Smooth muscle cell (in vitro differentiated cells): ENCODE measurements around the gene THOC5. TPM values are rescaled to one million over a fixed set of nuclear protein-coding genes. Genes with fewer than 3 reads are reported as not detected.
"Not testable (repeated sequence)": the region's sequence is repeated elsewhere in the genome, so short reads cannot be mapped to it uniquely, and the experiment has no call there.

Experiments used
- DNase-seq: peaks from one replicate; lab custom pipeline; 2025; ENCODE audit not compliant: unreplicated experiment; lab: John Stamatoyannopoulos, UW
- H2AFZ ChIP-seq: fragments of 200-600 bp; sonication (generic); 2 replicates; pipeline ENCODE4 v1.6.0; 2016; ENCODE audit warnings: antibody characterized with exemption, low read depth, mild to moderate bottlenecking
- H3F3A ChIP-seq: fragments of 200-600 bp; sonication (generic); 2 replicates; pipeline ENCODE4 v1.6.0; 2017; ENCODE audit warnings: antibody characterized with exemption, low read depth
- H3K27ac ChIP-seq: fragments of 200-600 bp; sonication (generic); 2 replicates; pipeline ENCODE4 v1.5.1; 2016; ENCODE audit warnings: low read depth, mild to moderate bottlenecking
- H3K27me3 ChIP-seq: fragments of 200-600 bp; sonication (generic); 2 replicates; pipeline ENCODE4 v1.6.1; 2016; ENCODE audit warnings: low read depth, mild to moderate bottlenecking
- H3K36me3 ChIP-seq: fragments of 200-600 bp; sonication (generic); 2 replicates; pipeline ENCODE4 v1.5.1; 2016; ENCODE audit warnings: low read depth
- H3K4me1 ChIP-seq: fragments of 200-600 bp; sonication (generic); 2 replicates; pipeline ENCODE4 v1.5.1; 2016; ENCODE audit warnings: low read depth
- H3K4me2 ChIP-seq: fragments of 200-600 bp; sonication (generic); 2 replicates; pipeline ENCODE4 v1.6.0; 2016; ENCODE audit warnings: mild to moderate bottlenecking
- H3K4me3 ChIP-seq: fragments of 200-600 bp; sonication (generic); 2 replicates; pipeline ENCODE4 v1.5.1; 2016; ENCODE audit warnings: mild to moderate bottlenecking
- H3K79me2 ChIP-seq: fragments of 200-600 bp; sonication (generic); 2 replicates; pipeline ENCODE4 v1.6.0; 2016; ENCODE audit warnings: low read depth, mild to moderate bottlenecking
- H3K9ac ChIP-seq: fragments of 200-600 bp; sonication (generic); 2 replicates; pipeline ENCODE4 v1.6.0; 2016; ENCODE audit warnings: low read depth
- H3K9me3 ChIP-seq: fragments of 200-600 bp; sonication (generic); replicated peaks from 2 replicates; pipeline ENCODE4 v1.5.1; 2016; ENCODE audit warnings: low read depth
- H4K20me1 ChIP-seq: fragments of 200-600 bp; sonication (generic); 2 replicates; pipeline ENCODE4 v1.6.0; 2016; ENCODE audit warnings: low read depth
- WGBS: methylation state at CpG from one replicate; pipeline ENCODE4 v1.1.7; 2016; ENCODE audit warnings: low lambda C conversion rate; 5-methylcytosine and 5-hydroxymethylcytosine counted together
- polyA plus RNA-seq: library from polyadenylated mRNA; unstranded; fragments of >200 nt; fragmentation: Nextera tagmentation; extraction: Ambion mirVana; gene quantifications from 2 replicates; pipeline ENCODE4 v1.2.1, GENCODE V29; 2016
- total RNA-seq: library from RNA; depleted of rRNA; stranded (reverse); fragments of >200 nt; gene quantifications from 2 replicates; pipeline ENCODE4 v1.2.3, GENCODE V29; 2014
- TF ChIP-seq, protein P1 (sequence below): fragments of 200-600 bp; sonication (generic); IDR thresholded peaks from 2 replicates; pipeline ENCODE4 v1.5.1; 2017; ENCODE audit warnings: borderline replicate concordance, mild to moderate bottlenecking, antibody characterized with exemption; ENCODE audit not compliant: insufficient read depth, poor library complexity, severe bottlenecking

The THOC5 gene
- total and polyA plus RNA-seq, 2 experiments from 2014 or later, result 13.7 to 21.7 TPM

DNA sequence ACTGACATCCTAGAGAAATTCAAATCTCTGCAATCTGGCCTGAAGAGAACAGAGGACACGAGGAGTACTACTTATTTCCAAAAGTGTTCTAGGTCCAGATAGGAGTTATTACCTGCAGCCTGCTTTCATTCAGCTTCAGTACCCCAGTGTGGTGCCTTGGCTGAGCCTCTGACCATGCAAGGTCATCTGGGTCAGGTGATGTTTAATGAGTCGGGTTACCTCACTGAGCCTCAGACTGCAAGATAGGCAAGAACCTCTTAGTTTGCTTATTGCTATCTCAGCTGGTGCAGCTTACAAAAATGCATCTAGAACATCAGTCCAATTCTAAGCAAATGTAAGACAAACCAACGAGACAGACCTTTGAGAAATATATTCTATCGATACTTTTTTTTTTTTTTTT, 40.4 kb upstream of the THOC5 start:
- no peak overlapping the region for H3K4me2 ChIP-seq
- TF ChIP-seq, protein P1, sequence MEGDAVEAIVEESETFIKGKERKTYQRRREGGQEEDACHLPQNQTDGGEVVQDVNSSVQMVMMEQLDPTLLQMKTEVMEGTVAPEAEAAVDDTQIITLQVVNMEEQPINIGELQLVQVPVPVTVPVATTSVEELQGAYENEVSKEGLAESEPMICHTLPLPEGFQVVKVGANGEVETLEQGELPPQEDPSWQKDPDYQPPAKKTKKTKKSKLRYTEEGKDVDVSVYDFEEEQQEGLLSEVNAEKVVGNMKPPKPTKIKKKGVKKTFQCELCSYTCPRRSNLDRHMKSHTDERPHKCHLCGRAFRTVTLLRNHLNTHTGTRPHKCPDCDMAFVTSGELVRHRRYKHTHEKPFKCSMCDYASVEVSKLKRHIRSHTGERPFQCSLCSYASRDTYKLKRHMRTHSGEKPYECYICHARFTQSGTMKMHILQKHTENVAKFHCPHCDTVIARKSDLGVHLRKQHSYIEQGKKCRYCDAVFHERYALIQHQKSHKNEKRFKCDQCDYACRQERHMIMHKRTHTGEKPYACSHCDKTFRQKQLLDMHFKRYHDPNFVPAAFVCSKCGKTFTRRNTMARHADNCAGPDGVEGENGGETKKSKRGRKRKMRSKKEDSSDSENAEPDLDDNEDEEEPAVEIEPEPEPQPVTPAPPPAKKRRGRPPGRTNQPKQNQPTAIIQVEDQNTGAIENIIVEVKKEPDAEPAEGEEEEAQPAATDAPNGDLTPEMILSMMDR, result no peak
- no peaks in the 10 kb centered on the region for H3K36me3 ChIP-seq
- no peak for DNase-seq
- no peak overlapping the region for H3K9ac ChIP-seq
- no peaks in the 10 kb centered on the region for H3K9me3 ChIP-seq
- no peaks in the 10 kb centered on the region for H3K79me2 ChIP-seq
- H4K20me1 ChIP-seq, result no peaks in the 10 kb centered on the region
- H3K27ac ChIP-seq, result no peak overlapping the region
- no peaks in the 10 kb centered on the region for H3K4me1 ChIP-seq
- 86% methylated on average over 4 of the region's 4 CpGs for WGBS
- no peak overlapping the region for H2AFZ ChIP-seq
- no peak overlapping the region for H3K4me3 ChIP-seq
- no peaks in the 10 kb centered on the region for H3F3A ChIP-seq
- H3K27me3 ChIP-seq, result no peaks in the 10 kb centered on the region

DNA sequence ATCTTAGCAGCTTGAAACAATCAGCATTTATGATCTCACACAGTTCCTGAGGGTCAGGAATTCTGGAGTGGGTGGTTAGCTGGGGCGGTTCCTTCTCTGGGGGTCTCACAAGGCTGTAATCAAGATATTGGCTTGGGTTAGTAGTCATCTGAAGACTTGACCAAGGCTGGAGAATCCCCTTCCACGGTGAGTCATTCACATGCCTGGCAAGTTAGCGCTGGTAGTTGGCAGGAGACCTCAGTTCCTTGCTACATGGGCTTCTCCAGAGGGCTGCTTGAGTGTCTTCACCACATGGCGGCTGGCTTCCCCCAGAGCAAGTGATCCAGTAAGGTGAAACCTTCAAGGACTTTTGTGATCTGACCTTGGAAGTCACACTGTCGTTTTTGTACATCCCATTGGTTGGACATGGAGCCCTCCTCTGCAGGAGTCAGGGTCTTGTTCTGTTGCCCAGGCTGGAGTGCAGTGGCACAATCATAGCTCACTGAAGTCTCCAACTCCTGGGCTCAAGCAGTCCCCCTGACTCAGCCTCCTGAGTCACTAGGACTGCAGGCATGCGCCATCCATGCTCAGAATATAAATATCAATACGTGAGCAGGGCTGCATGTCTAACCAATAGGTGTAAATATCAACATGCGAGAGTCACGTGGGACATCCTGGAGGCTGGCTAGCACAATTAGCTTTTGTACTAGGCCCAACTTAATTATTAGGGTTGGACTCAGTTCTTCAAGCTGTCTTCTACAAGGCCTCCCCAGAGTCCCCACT, 34.6 kb upstream of the THOC5 start:
- no peak overlapping the region for H2AFZ ChIP-seq
- H3K4me3 ChIP-seq, result no peak overlapping the region
- H3K27ac ChIP-seq, result no peak overlapping the region
- H3K79me2 ChIP-seq, result no peaks in the 10 kb centered on the region
- H3F3A ChIP-seq, result no peaks in the 10 kb centered on the region
- H4K20me1 ChIP-seq, result no peaks in the 10 kb centered on the region
- no peaks in the 10 kb centered on the region for H3K27me3 ChIP-seq
- H3K4me1 ChIP-seq, result no peaks in the 10 kb centered on the region
- no peaks in the 10 kb centered on the region for H3K9me3 ChIP-seq
- no peak overlapping the region for H3K4me2 ChIP-seq
- WGBS, result 87% methylated on average over 9 of the region's 9 CpGs
- TF ChIP-seq, protein P1, result no peak
- H3K9ac ChIP-seq, result no peak overlapping the region
- no peaks in the 10 kb centered on the region for H3K36me3 ChIP-seq
- DNase-seq, result no peak

DNA sequence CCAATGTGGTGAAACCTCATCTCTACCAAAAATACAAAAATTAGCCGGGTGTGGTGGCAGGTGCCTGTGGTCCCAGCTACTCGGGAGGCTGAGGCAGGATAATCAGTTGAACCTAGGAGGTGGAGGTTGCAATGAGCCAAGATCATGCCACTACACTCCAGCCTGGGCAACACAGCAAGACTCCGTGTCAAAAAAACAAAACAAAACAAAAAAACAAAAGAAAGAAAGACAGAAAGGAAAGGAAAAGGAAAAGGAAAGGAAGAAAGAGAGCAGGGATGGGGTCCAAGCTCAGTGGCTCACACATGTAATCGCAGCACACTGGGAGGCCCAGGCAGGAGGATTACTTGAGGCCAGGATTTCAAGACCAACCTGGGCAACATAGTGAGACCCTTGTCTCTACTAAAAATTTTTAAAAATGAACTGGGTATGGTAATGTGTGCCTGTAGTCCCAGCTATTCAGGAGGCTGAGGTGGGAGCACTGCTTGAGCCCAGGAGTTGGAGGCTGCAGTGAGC, 32.7 kb upstream of the THOC5 start:
- not testable (repeated sequence) for H2AFZ ChIP-seq, H3K4me1 ChIP-seq, H3F3A ChIP-seq, H4K20me1 ChIP-seq, H3K4me3 ChIP-seq, H3K79me2 ChIP-seq, H3K9me3 ChIP-seq, H3K27ac ChIP-seq, H3K27me3 ChIP-seq, H3K9ac ChIP-seq, H3K36me3 ChIP-seq, H3K4me2 ChIP-seq, DNase-seq
- WGBS, result 96% methylated on average over 4 of the region's 4 CpGs

DNA sequence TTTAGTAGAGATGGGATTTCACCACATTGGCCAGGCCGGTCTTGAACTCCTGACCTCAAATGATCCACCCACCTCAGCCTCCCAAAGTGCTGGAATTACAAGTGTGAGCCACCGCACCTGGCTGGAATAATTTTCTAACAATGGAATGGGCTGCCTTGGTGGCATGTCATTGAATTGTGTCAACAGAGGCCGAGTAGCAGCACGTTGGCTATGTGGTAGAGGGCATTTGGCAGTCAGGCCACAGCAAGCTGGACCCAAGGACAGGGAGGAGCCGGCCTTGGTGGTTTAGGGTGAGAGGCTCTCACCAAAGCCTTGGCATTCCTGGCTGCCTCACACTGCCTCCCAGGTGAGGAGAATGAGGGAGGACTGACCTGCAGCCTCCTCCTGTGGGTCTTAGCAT, 31.4 kb upstream of the THOC5 start:
- no peak overlapping the region for H2AFZ ChIP-seq
- H3K36me3 ChIP-seq, result no peaks in the 10 kb centered on the region
- no peak overlapping the region for H3K9ac ChIP-seq
- no peaks in the 10 kb centered on the region for H3F3A ChIP-seq
- TF ChIP-seq, protein P1, result no peak
- no peaks in the 10 kb centered on the region for H3K79me2 ChIP-seq
- no peak overlapping the region for H3K4me3 ChIP-seq
- H3K9me3 ChIP-seq, result no peaks in the 10 kb centered on the region
- no peaks in the 10 kb centered on the region for H3K27me3 ChIP-seq
- H3K4me2 ChIP-seq, result no peak overlapping the region
- H3K4me1 ChIP-seq, result peaks cover 5% of the 10 kb centered on the region
- H3K27ac ChIP-seq, result no peak overlapping the region
- WGBS, result 95% methylated on average over 5 of the region's 5 CpGs
- DNase-seq, result no peak
- no peaks in the 10 kb centered on the region for H4K20me1 ChIP-seq
